Common myeloid progenitor, CD34-positive (primary cell): ENCODE data around the gene HSD11B2.
"Not testable (repeated sequence)": the region's sequence is repeated elsewhere in the genome, so short reads cannot be mapped to it uniquely, and the experiment has no call there.

Source experiments
- CTCF ChIA-PET: fragments of 350-600 bp; sonication (Branson Sonifier 250); formaldehyde crosslinking; loops from one replicate; lab custom pipeline; 2021; ENCODE audit warnings: antibody characterized with exemption; lab: Charles Lee
- POLR2A ChIA-PET: fragments of 350-600 bp; sonication (Branson Sonifier 250); formaldehyde crosslinking; loops from one replicate; lab custom pipeline; 2021; ENCODE audit warnings: antibody characterized with exemption; lab: Charles Lee
- DNase-seq, 3 donors: peaks; one replicate each; pipeline versions ENCODE4 v3.0.0 to v3.0.0-alpha.2; 2013
- H3K27ac ChIP-seq, 2 experiments: 1 replicate in 1 of 2; 2 replicates in 1 of 2; pipeline ENCODE4 v1.7.0; 2013; ENCODE audit warnings: inconsistent platforms in 2 of 2, low read length in 2 of 2, mild to moderate bottlenecking in 2 of 2, low read depth in 1 of 2, moderate library complexity in 1 of 2; ENCODE audit not compliant: severe bottlenecking in 2 of 2, insufficient read depth in 1 of 2, poor library complexity in 1 of 2
- H3K27me3 ChIP-seq, 5 experiments: replicated peaks in 2 of 5; 1 replicate in 3 of 5; 2 replicates in 2 of 5; pipeline versions ENCODE4 v1.6.1 to v1.7.0; 2013; ENCODE audit warnings: low read length in 4 of 5, mild to moderate bottlenecking in 2 of 5, moderate library complexity in 2 of 5, inconsistent platforms in 1 of 5; ENCODE audit not compliant: insufficient read depth in 5 of 5, control insufficient read depth in 4 of 5
- H3K36me3 ChIP-seq, 4 experiments: 1 replicate in 2 of 4; 2 replicates in 2 of 4; pipeline versions ENCODE4 v1.6.1 to v1.7.0; 2013; ENCODE audit warnings: low read length in 3 of 4, control low read depth in 1 of 4, mild to moderate bottlenecking in 1 of 4; ENCODE audit not compliant: control insufficient read depth in 4 of 4, insufficient read depth in 4 of 4
- H3K4me1 ChIP-seq, 4 experiments: 1 replicate in 3 of 4; 2 replicates in 1 of 4; pipeline versions ENCODE4 v1.6.1 to v1.7.1; 2013; ENCODE audit warnings: low read length in 3 of 4, mild to moderate bottlenecking in 3 of 4, control low read depth in 1 of 4, inconsistent platforms in 1 of 4, moderate library complexity in 1 of 4; ENCODE audit not compliant: control insufficient read depth in 4 of 4, insufficient read depth in 4 of 4; ENCODE audit errors: control extremely low read depth in 1 of 4
- H3K4me3 ChIP-seq, 7 experiments: 1 replicate in 4 of 7; 2 replicates in 3 of 7; pipeline versions ENCODE4 v1.5.1 to v1.7.0; 2013; ENCODE audit warnings: mild to moderate bottlenecking in 7 of 7, low read length in 6 of 7, moderate library complexity in 6 of 7, inconsistent platforms in 2 of 7, low read depth in 2 of 7, control low read depth in 1 of 7; ENCODE audit not compliant: insufficient read depth in 4 of 7, control insufficient read depth in 1 of 7; ENCODE audit errors: extremely low read depth in 1 of 7
- H3K9me3 ChIP-seq, 5 experiments: 1 replicate in 4 of 5; 2 replicates in 1 of 5; pipeline versions ENCODE4 v1.6.1 to v1.7.1; 2013; ENCODE audit warnings: low read length in 4 of 5, mild to moderate bottlenecking in 2 of 5, inconsistent platforms in 1 of 5, low read depth in 1 of 5, moderate library complexity in 1 of 5; ENCODE audit not compliant: control insufficient read depth in 4 of 5, insufficient read depth in 2 of 5; ENCODE audit errors: control extremely low read depth in 1 of 5
- WGBS: methylation state at CpG from one replicate; pipeline ENCODE4 v1.1.5; 2013; ENCODE audit not compliant: insufficient coverage; 5-methylcytosine and 5-hydroxymethylcytosine counted together

Gene HSD11B2

GRCh38 chr16:67415421-67415820, 15.5 kb upstream of the HSD11B2 start:
- H3K27me3 ChIP-seq, POLR2A ChIA-PET, H3K27ac ChIP-seq, H3K9me3 ChIP-seq, DNase-seq, H3K36me3 ChIP-seq: not testable (repeated sequence)
- CTCF ChIA-PET = interaction anchor here (0.7 to 6.8 kb wide), 4 partner anchors 12 to 23 kb away, joined by 3 to 49 read pairs (median 4); no protein-coding TSS in a partner anchor
- 96% methylated on average over 14 of the region's 19 CpGs for WGBS
- H3K4me1 ChIP-seq = peaks cover 0 to 14% (median 12%) of the 10 kb centered on the region in 4 experiments
- peak overlapping the region in 6 of 7 experiments; percentile 58 to 79 (median 70) for H3K4me3 ChIP-seq

- Histone ChIP-seq H3K4me3 (peak within 1 kb of the TSS; percentile 55 to 79 (median 70)), H3K27me3 (peaks cover 0 to 1% (median 0%) of the 10 kb centered on the region in 5 experiments), H3K36me3 (no peaks in the 10 kb centered on the region), H3K9me3 (no peaks in the 10 kb centered on the region), H3K27ac (peak within 1 kb of the TSS; percentile 15 to 66), H3K4me1 (peaks cover 0 to 14% (median 12%) of the 10 kb centered on the region in 4 experiments)
- peak; percentile 49 to 66 (median 63) for DNase-seq
- CTCF ChIA-PET = interaction anchor here (0.7 to 6.8 kb wide), 5 partner anchors 11 to 147 kb away, joined by 3 to 49 read pairs (median 3); no protein-coding TSS in a partner anchor
- POLR2A ChIA-PET = interaction anchor here (0.7 kb wide), 1 partner anchor 15 kb away, joined by 3 read pairs; the partner anchor contains the start of gene HSD11B2
- WGBS = 2% methylated on average over 70 of the region's 73 CpGs
Measured at GRCh38 chr16:67415872-67416793, 14.8 kb upstream of the HSD11B2 start, which contains the start of gene ZDHHC1. TSS of gene ZDHHC1 (minus strand) at chr16:67416477. CDS start at chr16:67407775, 8,702 bp downstream.

GRCh38 chr16:67417333-67418061, 13.4 kb upstream of the HSD11B2 start:
- Histone ChIP-seq H3K27ac (no peak overlapping the region), H3K27me3 (peaks cover 0 to 1% (median 0%) of the 10 kb centered on the region in 5 experiments), H3K4me1 (peaks cover 0 to 14% (median 12%) of the 10 kb centered on the region in 4 experiments), H3K36me3 (no peaks in the 10 kb centered on the region), H3K9me3 (no peaks in the 10 kb centered on the region), H3K4me3 (no peak overlapping the region)
- no peak for DNase-seq
- ChIA-PET CTCF (interaction anchor here (0.7 to 6.8 kb wide), 8 partner anchors 9 to 219 kb away, joined by 3 to 49 read pairs (median 4); partner anchors contain the start of gene ATP6V0D1), POLR2A (no interaction called here)
- 90% methylated on average over 1 of the region's 2 CpGs for WGBS

DNA sequence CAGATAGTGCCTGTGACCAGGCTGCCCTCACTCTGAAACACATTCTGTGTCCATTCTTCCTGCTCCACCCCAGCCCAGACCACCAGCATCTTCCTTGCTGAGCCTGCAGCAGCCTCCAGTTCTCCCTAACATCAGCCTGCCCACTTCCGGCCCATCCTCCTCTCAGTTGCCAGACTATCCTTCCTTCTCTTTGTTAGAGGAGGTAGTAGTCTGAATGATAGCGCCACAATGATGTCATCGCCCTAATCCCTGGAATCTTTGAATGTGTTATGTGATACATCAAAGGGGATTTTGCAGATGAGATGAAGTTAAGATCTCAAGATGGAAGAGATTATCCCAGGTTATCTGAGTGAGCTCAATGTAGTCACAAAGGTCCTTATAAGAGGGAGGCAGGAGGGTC, 11.4 kb upstream of the HSD11B2 start:
- Histone ChIP-seq H3K27me3 (peaks cover 2 to 5% (median 3%) of the 10 kb centered on the region in 5 experiments), H3K27ac (no peak overlapping the region), H3K4me1 (peaks cover 0 to 14% (median 12%) of the 10 kb centered on the region in 4 experiments), H3K4me3 (no peak overlapping the region), H3K9me3 (no peaks in the 10 kb centered on the region), H3K36me3 (no peaks in the 10 kb centered on the region)
- POLR2A ChIA-PET = no interaction called here
- CTCF ChIA-PET = interaction anchor here (10.0 kb wide), 1 partner anchor 44 kb away, joined by 149 read pairs; no protein-coding TSS in a partner anchor
- no peak for DNase-seq
- WGBS = 100% methylated on average over 1 of the region's 3 CpGs

DNA sequence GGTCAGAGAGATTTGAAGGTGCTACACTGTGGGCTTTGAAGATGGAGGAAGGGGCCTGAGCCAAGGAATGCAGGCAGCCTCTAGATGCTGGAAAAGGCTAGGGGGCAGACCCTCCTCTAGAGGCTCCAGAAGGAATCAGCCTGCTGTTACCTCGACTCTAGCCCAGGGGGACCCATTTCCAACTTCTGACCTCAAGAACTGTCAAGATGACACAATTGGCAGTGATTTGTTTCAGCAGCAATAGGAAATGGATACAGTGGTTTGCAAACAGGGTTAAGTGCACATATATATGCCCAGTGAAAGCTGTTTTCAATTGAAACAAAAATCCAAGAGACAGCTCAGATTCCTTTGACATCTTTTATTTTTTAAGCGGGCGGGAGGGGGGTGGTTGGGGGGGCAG, 11.0 kb upstream of the HSD11B2 start:
- Histone ChIP-seq H3K9me3 (no peaks in the 10 kb centered on the region), H3K27me3 (peaks cover 2 to 6% (median 5%) of the 10 kb centered on the region in 5 experiments), H3K36me3 (no peaks in the 10 kb centered on the region), H3K4me3 (no peak overlapping the region), H3K27ac (no peak overlapping the region), H3K4me1 (peaks cover 0 to 14% (median 12%) of the 10 kb centered on the region in 4 experiments)
- peak in 2 of 3 donors; percentile 14 to 15 for DNase-seq
- 57% methylated on average over 1 of the region's 3 CpGs for WGBS
- ChIA-PET POLR2A (interaction anchor here (0.6 kb wide), 1 partner anchor 51 kb away, joined by 3 read pairs; no protein-coding TSS in a partner anchor), CTCF (interaction anchor here (1.0 to 10.0 kb wide), 4 partner anchors 9 to 44 kb away, joined by 3 to 149 read pairs (median 6); partner anchors contain the start of genes HSD11B2 and TPPP3)

GRCh38 chr16:67421030-67421429, 9.9 kb upstream of the HSD11B2 start:
- Histone ChIP-seq H3K27me3 (peaks cover 2 to 14% (median 8%) of the 10 kb centered on the region in 5 experiments), H3K36me3 (no peaks in the 10 kb centered on the region), H3K4me3 (no peak overlapping the region), H3K4me1 (peaks cover 0 to 8% (median 7%) of the 10 kb centered on the region in 4 experiments), H3K27ac (no peak overlapping the region), H3K9me3 (no peaks in the 10 kb centered on the region)
- ChIA-PET POLR2A (interaction anchor here (0.7 kb wide), 1 partner anchor 513 kb away, joined by 3 read pairs; no protein-coding TSS in a partner anchor), CTCF (interaction anchor here (1.0 to 10.0 kb wide), 8 partner anchors 8 to 100 kb away, joined by 3 to 149 read pairs (median 4); partner anchors contain the start of genes HSD11B2 and TPPP3)
- DNase-seq = no peak
- WGBS = 95% methylated on average over 4 of the region's 4 CpGs
